GM19238 (cell line): ENCODE results near the gene SCGB1D4.
A peak's percentile ranks its signal among the peaks of the same experiment; 100 is the strongest.
"Not testable (repeated sequence)": the region's sequence is repeated elsewhere in the genome, so short reads cannot be mapped to it uniquely, and the experiment has no call there.

ENCODE experiments used
- DNase-seq: peaks from one replicate; pipeline ENCODE4 v3.0.0; 2011; ENCODE audit warnings: low spot score; ENCODE audit not compliant: insufficient read length

SCGB1D4 gene

GRCh38 chr11:62298975-62299374 lies at the start of gene SCGB1D4:
Gene SCGB1D4 (minus strand): TSS chr11:62299075. CDS start chr11:62299010, 65 bp downstream.
- no peak for DNase-seq

GRCh38 chr11:62345861-62346260 lies 47.0 kb upstream of the SCGB1D4 start:
- DNase-seq = no peak

GRCh38 chr11:62344210-62344609 lies 45.3 kb upstream of the SCGB1D4 start:
- DNase-seq = no peak

- DNase-seq = not testable (repeated sequence)
These were observed 44.8 kb upstream of the SCGB1D4 start for GRCh38 chr11:62343646-62344190.

GRCh38 chr11:62341588-62341987 lies 42.7 kb upstream of the SCGB1D4 start:
- no peak for DNase-seq

- peak; percentile 16 for DNase-seq
These were observed 41.5 kb upstream of the SCGB1D4 start for GRCh38 chr11:62340269-62340901.

- no peak for DNase-seq
These were observed 39.3 kb upstream of the SCGB1D4 start for GRCh38 chr11:62338218-62338617.

GRCh38 chr11:62337303-62338181 lies 38.7 kb upstream of the SCGB1D4 start, which contains the start of gene ASRGL1:
Gene ASRGL1 (plus strand): TSS chr11:62337448. CDS start chr11:62337978, 530 bp downstream.
- DNase-seq = peak; percentile 58

GRCh38 chr11:62336949-62337302 lies 38.1 kb upstream of the SCGB1D4 start:
- not testable (repeated sequence) for DNase-seq

GRCh38 chr11:62333768-62334167 lies 34.9 kb upstream of the SCGB1D4 start:
- no peak for DNase-seq

GRCh38 chr11:62331264-62331663 lies 32.4 kb upstream of the SCGB1D4 start:
- DNase-seq = not testable (repeated sequence)

GRCh38 chr11:62327541-62327940 lies 28.7 kb upstream of the SCGB1D4 start:
- DNase-seq = not testable (repeated sequence)

- not testable (repeated sequence) for DNase-seq
These were observed 27.8 kb upstream of the SCGB1D4 start for GRCh38 chr11:62326719-62327118.

GRCh38 chr11:62325781-62326180 lies 26.9 kb upstream of the SCGB1D4 start:
- not testable (repeated sequence) for DNase-seq

- peak; percentile 22 for DNase-seq
These were observed 26.1 kb upstream of the SCGB1D4 start for GRCh38 chr11:62324731-62325556.

GRCh38 chr11:62322524-62322923 lies 23.6 kb upstream of the SCGB1D4 start:
- no peak for DNase-seq

GRCh38 chr11:62315431-62315830 lies 16.6 kb upstream of the SCGB1D4 start:
- no peak for DNase-seq

GRCh38 chr11:62309991-62310390 lies 11.1 kb upstream of the SCGB1D4 start:
- DNase-seq = no peak

- DNase-seq = no peak
These were observed 9.1 kb upstream of the SCGB1D4 start for GRCh38 chr11:62307950-62308349.

- DNase-seq = no peak
These were observed 7.4 kb upstream of the SCGB1D4 start for GRCh38 chr11:62306227-62306626.

GRCh38 chr11:62295504-62295903 lies 3.4 kb downstream of the SCGB1D4 start:
- DNase-seq = no peak
